GM21381 (cell line): ENCODE results near the gene SEC24B.
"Not testable (repeated sequence)": the region's sequence is repeated elsewhere in the genome, so short reads cannot be mapped to it uniquely, and the experiment has no call there.

Source experiments
- ATAC-seq: cut with Tn5 transposase; IDR thresholded peaks from one replicate; pipeline ENCODE4 v1.9.1; 2021; ENCODE audit warnings: mild to moderate bottlenecking, moderate library complexity; ENCODE audit not compliant: unreplicated experiment

The SEC24B gene

DNA sequence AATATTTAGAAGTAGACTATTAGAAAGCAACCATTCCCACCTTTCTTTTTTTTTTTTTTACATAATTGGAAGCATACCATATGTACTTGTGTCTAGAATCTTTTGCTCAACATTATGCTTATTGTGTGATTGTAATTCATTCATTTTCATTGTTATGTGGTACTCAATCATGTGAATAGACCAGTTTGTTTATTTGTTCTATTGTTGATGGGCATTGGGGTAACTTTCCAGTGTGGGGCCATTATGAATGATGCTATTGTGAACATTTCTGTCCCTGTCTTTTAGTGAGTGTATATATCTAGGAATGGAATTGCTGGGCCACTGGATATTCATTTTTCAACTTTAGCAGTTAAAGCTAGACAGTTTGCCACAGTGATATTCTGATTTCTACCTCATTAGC is 63.9 kb downstream of the SEC24B start:
- no peak for ATAC-seq

GRCh38 chr4:109499513-109499912 is 65.9 kb downstream of the SEC24B start:
- ATAC-seq, result no peak

- ATAC-seq, result no peak
These were observed 73.3 kb downstream of the SEC24B start for GRCh38 chr4:109506890-109507289.

DNA sequence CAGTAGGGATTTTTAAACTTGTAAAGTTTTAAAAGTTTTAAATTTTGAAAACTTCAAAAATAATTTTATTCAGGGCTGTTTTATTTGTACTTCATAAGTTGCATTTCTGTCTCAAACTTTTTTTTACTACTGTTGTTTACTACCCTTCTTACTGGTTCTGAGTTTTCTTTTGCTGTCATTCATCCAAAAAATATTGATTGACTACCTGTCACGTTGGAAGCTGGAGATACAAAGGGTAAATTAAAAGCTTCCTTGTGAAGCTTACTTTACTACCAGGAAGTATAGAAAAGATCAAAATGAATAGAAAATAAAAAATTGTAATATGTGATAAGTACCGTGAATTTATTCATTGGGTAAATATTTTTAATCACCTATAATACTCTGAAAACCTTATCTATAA is 77.1 kb downstream of the SEC24B start:
- ATAC-seq, result no peak

GRCh38 chr4:109511414-109511813 is 77.8 kb downstream of the SEC24B start:
- ATAC-seq, result no peak

- ATAC-seq, result not testable (repeated sequence)
These were observed 79.8 kb downstream of the SEC24B start for GRCh38 chr4:109513368-109513767.

- no peak for ATAC-seq
These were observed 98.6 kb downstream of the SEC24B start for GRCh38 chr4:109532182-109532581.

DNA sequence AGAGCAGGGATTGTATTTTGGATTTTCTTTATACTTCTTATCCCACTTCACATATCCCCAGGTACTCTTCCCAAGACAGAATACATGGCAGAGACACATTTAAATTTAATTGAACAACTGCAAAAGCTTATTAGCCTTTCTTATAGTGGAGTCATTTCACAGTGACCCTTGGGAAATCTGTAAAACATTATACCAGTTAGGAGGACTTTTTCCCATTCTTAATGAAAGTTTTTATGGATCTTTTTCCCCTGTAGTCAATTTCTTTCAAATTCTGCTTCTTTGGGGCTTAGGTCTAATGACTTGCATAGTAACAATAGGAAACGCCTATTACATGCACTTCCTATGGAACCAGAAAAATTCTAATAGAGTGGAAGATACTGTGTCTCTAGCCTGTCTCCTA is 111.8 kb downstream of the SEC24B start:
- ATAC-seq, result no peak

DNA sequence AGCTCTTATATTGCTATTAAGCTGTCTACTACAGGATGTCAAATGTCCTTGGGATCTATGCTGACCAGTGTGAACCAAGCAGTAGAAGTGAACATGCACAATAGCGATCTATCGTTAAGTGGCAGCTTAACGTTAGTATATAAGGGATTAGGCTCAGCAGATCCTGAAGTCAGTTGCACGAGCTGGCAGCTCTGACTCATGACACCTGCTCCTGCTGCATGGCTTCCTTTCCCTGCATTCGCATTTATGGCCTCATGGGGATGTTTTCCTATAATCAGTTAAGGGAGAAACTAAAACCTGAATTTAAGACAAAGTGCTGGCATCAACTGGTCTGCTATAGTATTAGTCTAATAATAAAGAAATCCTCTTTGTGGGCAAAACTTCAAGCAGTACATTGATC is 113.8 kb downstream of the SEC24B start:
- no peak for ATAC-seq

GRCh38 chr4:109548655-109549054 is 115.0 kb downstream of the SEC24B start:
- ATAC-seq, result no peak

- ATAC-seq, result no peak
These were observed 118.6 kb downstream of the SEC24B start for GRCh38 chr4:109552237-109552636.

- ATAC-seq, result no peak
These were observed 119.5 kb downstream of the SEC24B start for GRCh38 chr4:109553130-109553529.

- no peak for ATAC-seq
These were observed 121.4 kb downstream of the SEC24B start for GRCh38 chr4:109554971-109555370.

- ATAC-seq, result no peak
These were observed 123.8 kb downstream of the SEC24B start for GRCh38 chr4:109557433-109557832.

DNA sequence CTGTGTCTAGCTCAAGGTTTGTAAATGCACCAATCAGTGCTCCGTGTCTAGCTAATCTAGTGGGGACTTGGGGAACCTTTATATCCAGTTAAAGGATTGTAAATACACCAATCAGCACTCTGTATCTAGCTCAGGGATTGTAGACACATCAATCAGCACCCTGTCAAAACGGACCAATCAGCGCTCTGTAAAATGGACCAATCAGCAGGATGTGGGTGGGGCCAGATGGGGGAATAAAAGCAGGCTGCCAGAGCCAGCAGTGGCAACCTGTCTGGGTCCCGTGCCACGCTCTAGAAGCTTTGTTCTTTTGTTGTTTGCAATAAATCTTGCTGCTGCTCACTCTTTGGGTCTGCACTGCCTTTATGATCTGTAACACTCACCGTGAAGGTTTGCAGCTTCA is 124.5 kb downstream of the SEC24B start:
- not testable (repeated sequence) for ATAC-seq

DNA sequence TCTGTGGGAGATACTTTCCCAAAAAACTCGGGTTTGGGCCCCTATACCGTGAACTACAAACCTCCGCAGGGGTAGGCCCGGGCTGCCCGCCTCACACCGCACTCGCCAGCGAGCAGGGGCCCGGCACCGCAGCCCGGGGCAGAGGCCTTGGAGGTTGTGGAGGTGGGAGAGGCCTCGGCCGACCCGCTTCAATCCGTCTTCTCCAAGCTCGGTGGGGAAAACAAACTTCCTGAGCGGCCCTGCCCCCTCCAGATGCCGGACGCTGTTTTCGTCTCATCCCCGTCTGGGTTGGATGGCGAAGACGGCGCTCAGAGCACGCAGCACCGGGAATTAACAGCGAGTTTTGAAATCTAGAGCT is 126.0 kb downstream of the SEC24B start:
- ATAC-seq, result peak; percentile 26

- peak; percentile 92 for ATAC-seq
These were observed 126.5 kb downstream of the SEC24B start, which contains the start of gene MCUB for GRCh38 chr4:109559983-109560686. MCUB (plus strand) TSS chr4:109560246; CDS start chr4:109560338, 92 bp downstream.

DNA sequence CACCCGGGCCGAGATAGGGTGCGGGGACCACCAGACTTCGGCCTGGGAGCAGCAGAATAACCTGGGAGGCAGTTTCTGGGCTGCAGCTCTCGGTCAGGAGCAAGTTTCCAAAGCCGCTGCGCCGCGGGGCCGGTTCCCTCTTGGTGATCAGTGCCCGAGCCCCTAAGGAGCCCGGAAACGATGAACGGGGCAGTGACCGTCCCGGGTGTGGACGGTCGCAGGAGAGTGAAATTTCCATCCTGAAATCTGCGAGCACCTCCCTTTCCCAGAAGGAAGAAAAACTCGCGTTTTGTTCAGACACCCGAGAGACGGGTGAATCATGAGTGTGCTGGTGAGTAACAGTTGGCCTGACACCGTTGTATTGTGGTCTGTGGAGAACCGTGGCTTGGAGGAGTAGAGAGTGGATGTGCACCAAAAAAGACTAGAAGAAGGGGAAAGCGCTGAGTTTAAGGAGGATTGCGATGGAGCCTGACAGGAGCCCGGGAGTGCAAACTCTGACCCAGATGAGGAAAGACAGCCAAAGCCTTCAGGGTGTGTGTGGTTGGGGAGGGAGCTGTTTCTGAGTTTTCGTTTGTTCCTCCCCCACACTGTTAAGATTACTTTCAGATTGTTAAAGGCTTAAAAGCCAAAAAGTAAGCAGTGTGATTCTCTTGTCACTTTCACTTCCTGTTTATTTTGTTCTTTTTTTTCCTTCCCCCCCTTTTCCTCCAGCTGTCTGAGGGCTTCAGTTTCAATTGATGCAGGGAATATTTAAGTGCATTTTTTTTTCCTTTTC is 127.3 kb downstream of the SEC24B start:
- ATAC-seq, result peak; percentile 61

DNA sequence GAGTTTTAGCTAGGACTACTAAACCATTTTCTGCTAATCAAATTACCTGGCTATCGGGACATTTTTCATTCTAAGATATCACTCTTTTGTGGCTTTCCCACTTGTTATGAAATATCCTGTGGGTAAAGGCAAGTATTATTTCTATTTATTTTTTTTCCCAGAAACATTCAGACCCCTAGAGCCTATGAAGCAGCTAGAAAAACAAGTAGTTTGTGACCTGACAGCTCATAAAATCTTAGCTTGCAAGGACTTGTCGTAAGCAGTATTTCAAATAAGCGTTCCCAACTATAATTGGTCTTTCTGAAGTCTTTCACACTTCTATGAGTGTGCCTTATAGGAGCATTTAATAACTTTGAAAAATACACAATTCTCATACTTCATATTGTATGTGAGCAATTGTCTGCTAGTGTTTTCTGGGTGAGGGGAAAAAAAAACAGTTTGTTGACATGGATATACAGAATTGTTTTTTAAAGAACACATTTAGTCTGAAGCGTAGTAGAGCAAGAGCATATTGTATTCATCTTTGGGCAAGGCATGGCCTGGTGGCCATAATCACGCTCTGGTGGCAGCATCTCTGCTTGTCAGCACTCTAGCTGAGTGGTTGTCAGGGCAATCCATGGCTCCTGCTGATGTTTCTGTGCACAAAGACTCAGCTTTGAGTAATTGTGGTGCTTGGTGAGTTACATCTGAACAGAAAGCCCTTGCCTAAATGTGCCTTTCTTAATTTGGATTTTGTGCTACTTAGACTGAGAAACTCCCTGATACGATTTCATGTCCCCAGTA is 129.0 kb downstream of the SEC24B start:
- no peak for ATAC-seq

GRCh38 chr4:109571494-109571893 is 137.9 kb downstream of the SEC24B start:
- ATAC-seq, result no peak

DNA sequence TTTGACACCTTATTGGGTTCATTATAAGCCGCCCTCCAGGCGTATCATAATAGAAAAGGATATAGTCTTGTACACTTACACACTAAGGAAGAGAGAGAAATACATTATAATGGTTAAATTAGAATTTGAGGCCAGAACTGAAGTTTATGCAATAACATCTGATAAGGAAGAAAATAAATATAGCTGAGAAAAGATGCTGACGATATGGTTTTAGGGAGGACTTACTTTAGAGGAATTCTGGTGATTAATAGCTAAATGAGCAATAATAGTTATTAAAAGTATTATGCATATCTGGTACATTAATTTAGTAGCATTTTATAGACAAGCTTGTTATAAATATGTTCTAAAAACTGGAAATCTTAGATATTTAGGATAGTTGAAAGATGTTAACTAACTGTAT is 138.5 kb downstream of the SEC24B start:
- ATAC-seq, result no peak

DNA sequence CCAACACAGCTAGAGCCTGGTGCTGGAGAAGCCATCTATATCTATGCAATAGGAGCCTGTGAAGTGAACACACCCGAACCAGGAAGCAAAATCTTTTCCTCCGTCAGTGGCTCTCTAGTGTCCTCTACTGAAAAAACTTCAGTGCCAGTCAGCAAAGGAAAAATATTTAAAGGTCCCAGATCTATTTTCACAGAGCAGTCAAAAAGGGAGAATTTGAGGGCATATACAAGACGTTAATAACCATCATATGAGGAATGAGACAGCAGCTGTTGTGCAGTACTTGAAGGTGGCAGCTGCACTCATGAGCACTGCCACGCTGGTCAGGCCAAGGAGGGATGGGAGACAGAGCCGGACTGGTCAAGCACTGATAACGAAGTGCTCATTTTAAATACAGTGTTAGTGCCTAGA is 140.8 kb downstream of the SEC24B start:
- no peak for ATAC-seq
